Retinal pigment epithelial cell (primary cell): ENCODE data around the gene PLK3.
"Not testable (repeated sequence)": the region's sequence is repeated elsewhere in the genome, so short reads cannot be mapped to it uniquely, and the experiment has no call there.

Experiments used
- DNase-seq: peaks from one replicate; pipeline ENCODE4 v3.0.0-alpha.2; 2010; ENCODE audit warnings: low read depth
- H3K4me3 ChIP-seq: 2 replicates; pipeline ENCODE4 v1.5.1; 2011; ENCODE audit warnings: mild to moderate bottlenecking, low read length, control low read depth, moderate library complexity
- TF ChIP-seq, protein P1 (sequence below): conservative IDR thresholded peaks from 2 replicates; pipeline ENCODE4 v1.5.1; 2011; ENCODE audit warnings: low read depth, low read length, control low read depth, inconsistent platforms

PLK3 gene

DNA sequence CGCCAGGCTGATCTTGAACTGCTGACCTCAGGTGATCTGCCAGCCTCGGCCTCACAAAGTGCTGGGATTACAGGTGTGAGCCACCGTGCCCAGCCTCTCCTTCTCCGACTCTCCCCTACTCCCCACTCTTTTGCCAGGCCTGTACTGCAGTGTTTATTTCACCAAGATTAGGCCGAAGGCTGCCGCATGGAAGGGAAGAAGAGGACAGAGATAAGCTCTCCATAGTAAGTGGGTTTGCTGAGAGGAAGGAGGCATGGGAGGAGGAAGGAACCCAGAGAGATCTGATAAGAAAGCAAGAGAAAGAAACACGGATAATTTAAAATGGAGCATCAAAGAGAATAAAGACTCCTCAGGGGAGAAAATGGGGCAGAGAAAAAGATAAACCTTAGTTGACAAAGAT is 34.2 kb downstream of the PLK3 start:
- DNase-seq, result no peak
- TF ChIP-seq, protein P1, sequence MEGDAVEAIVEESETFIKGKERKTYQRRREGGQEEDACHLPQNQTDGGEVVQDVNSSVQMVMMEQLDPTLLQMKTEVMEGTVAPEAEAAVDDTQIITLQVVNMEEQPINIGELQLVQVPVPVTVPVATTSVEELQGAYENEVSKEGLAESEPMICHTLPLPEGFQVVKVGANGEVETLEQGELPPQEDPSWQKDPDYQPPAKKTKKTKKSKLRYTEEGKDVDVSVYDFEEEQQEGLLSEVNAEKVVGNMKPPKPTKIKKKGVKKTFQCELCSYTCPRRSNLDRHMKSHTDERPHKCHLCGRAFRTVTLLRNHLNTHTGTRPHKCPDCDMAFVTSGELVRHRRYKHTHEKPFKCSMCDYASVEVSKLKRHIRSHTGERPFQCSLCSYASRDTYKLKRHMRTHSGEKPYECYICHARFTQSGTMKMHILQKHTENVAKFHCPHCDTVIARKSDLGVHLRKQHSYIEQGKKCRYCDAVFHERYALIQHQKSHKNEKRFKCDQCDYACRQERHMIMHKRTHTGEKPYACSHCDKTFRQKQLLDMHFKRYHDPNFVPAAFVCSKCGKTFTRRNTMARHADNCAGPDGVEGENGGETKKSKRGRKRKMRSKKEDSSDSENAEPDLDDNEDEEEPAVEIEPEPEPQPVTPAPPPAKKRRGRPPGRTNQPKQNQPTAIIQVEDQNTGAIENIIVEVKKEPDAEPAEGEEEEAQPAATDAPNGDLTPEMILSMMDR, result no peak
- no peak overlapping the region for H3K4me3 ChIP-seq

DNA sequence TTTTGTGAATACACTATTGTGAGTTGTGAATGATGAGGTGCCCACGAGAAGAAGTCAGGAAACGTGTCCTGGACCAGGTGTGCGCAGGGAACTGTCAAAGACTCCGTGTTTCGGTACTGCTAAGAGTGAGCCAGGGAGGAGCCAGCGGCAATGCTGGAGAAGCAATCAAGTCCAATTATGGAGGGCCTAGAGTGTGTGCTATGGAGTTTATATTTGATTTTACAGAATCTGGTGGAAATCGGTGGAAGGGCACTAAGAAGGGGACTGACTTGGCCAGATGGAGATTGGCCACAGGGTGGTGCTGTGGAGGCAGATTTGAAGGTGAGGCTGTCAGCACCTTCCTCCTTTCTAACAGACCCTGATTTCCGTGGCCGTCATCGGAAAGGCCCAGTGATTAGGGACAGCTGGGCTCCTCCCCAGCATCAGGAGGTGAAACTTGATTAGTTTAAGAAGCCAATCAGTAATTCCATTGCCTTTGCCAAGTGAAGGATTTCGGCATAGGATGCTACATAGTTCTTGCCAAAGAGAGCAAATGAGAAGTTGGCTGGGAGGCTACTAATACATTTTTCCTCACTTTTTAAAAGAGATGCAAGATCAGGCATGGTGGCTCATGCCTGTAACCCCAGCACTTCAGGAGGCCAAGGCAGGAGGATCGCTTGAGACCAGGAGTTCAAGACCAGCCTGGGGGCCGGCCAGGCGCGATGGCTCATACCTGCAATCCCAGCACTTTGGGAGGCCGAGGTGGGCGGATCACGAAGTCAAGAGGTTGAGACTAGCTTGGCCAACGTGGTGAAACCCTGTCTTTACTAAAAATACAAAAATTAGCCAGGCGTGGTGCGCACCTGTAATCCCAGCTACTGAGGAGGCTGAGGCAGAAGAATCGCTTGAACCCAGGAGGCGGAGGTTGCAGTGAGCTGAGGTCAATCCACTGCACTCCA is 35.8 kb downstream of the PLK3 start:
- H3K4me3 ChIP-seq, result no peak overlapping the region
- no peak for DNase-seq
- TF ChIP-seq, protein P1, result peak; percentile 93

DNA sequence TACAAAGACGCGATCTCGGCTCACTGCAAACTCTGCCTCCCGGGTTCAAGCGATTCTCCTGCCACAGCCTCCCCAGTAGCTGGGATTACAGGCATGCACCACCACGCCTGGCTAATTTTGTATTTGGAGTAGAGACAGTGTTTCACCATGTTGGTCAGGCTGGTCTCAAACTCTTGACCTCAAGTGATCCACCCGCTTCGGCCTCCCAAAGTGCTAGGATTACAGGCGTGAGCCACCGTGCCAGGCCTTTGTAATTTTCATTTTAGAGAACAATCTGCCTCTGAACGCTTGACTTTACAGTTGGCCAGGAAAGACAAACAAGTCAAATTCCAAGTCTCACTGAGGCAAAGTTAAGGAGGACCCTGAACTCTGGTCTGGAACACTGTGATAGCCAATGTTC is 38.1 kb downstream of the PLK3 start:
- DNase-seq, H3K4me3 ChIP-seq: not testable (repeated sequence)

DNA sequence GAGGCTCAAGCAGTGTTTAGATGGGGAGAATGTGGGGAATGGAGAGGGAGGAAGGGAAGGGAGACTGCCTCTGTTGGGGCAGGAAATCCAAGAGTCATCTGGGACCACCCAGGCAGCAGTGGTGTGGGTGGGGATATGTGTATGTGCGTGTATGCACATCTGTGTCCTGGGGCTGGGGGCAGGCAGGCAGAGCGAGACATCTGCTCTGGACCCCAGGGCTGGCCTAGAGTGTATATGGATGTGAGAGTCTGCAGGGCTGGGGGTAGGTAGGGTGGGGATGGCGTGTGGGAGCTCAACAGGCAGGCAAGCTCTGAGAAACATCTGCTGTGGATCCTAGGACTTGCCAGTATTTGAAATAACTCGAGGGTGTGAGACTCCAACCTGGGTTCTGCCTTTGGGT is 39.4 kb downstream of the PLK3 start:
- no peak for DNase-seq
- H3K4me3 ChIP-seq, result no peak overlapping the region
- TF ChIP-seq, protein P1, result no peak

DNA sequence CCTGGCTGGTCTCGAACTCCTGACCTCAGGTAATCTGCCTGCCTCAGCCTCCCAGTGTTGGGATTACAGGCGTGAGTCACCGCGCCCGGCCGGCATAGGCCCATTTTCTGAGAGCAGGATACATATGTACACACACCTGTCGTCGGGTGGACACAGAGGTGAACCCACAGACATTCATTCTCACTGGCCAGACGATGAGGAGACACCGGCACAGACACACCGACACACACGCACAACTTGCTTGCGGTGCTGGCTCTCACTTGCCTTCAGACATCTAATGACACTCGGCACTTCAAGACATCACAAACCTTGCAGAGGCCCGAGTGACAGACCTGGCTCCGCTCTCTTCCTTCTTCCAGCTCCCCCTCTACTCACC is 42.3 kb downstream of the PLK3 start:
- peak overlapping the region; percentile 57 for H3K4me3 ChIP-seq
- no peak for DNase-seq
- TF ChIP-seq, protein P1, result no peak

DNA sequence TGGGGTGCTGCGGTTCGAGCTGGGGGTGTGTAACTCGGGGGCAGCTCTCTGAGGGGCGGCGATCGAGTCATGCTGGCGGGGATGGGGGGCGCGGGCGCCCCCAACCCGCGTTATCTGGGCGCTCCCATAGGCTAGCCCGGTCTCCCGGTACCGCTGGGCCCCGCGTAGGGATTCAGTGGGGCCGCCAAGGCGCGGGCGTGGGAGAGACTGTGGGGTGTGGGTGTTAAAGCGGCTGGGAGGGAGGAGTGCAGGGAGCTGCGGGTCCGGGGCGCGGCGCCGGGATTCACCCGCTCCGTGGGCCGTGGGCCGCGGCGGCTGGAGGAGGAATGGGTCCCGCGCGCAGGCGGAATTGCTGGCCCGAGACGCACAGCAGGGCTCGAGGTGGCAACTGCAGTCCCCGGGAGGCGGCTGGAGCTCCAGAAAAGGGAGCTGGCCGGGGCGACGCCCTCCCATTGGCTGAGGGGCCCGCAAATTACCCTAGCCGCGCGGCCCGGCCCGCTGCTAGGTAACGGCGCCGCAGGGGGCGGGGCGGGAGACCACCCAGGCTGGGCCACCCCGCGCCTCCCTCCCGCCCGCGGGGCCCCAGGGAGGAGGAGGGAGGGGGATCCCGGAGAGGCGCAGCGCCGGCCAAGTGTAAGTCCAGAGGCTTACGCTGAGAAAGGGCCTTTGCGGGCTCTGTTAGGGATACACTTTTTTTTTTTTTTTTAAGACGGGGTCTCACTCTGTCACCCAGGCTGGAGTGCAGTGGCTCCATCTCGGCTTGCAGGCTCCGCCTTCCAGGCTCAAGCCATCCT is 42.9 kb downstream of the PLK3 start, which contains the start of gene PTCH2:
Gene PTCH2, minus strand, starts transcription at position 392 of the 794 bp plus-strand sequence. Its CDS starts 321 bp downstream, at position 71.
- TF ChIP-seq, protein P1, result no peak
- peak; percentile 29 for DNase-seq
- peak within 1 kb of the TSS; percentile 57 for H3K4me3 ChIP-seq

DNA sequence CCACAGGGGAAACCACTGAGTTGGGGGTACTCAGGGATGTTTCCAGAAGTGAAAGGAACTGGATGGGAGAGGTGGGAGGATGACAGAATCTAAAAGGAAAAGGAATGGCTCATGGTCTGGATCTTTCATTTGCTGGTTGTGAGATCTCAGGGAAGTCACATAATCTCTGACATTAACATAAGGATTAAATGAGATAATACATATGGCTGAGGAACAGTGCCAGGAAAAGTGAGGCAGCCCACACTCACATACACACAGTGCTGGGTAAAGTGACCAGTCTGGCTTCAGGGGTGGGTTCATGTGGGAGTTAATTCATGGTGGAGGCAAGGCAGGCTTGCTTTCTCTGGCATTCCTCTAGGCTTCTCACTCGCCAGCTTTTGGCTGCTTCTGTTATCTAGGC is 46.8 kb downstream of the PLK3 start:
- H3K4me3 ChIP-seq, result no peak overlapping the region
- DNase-seq, result no peak
- TF ChIP-seq, protein P1, result no peak
